Testis (tissue), 3 donors: ENCODE results near the gene XPNPEP3. TPM values are rescaled to one million over a fixed set of nuclear protein-coding genes. Genes with fewer than 3 reads are reported as not detected.

Source experiments
- DNase-seq: peaks from one replicate; pipeline ENCODE4 v3.0.0-alpha.2; 2019
- H3K27ac ChIP-seq, 2 donors: fragments of 200-600 bp; sonication (generic); one replicate each; pipeline ENCODE4 v1.5.1; 2019
- H3K27me3 ChIP-seq: fragments of 200-600 bp; sonication (generic); one replicate; pipeline ENCODE4 v1.5.1; 2019
- H3K36me3 ChIP-seq: fragments of 200-600 bp; sonication (generic); one replicate; pipeline ENCODE4 v1.5.1; 2017; ENCODE audit warnings: low read depth; ENCODE audit errors: missing control alignments
- H3K4me1 ChIP-seq: fragments of 200-600 bp; sonication (generic); one replicate; pipeline ENCODE4 v1.5.1; 2019
- H3K4me3 ChIP-seq, 2 donors: fragments of 200-600 bp; sonication (generic); one replicate each; pipeline ENCODE4 v1.5.1; 2017 to 2019
- H3K9me3 ChIP-seq: fragments of 200-600 bp; sonication (generic); one replicate; pipeline ENCODE4 v1.5.1; 2017
- POLR2A ChIP-seq: fragments of 450-650 bp; IDR thresholded peaks from one replicate; pipeline ENCODE4 v1.6.1; 2017; ENCODE audit warnings: antibody characterized with exemption, mild to moderate bottlenecking, moderate library complexity
- WGBS, 2 donors: methylation state at CpG; one replicate each; pipeline ENCODE4 v1.1.5; 2018; 5-methylcytosine and 5-hydroxymethylcytosine counted together
- intact Hi-C: fragments of 100-400 bp; cut with DNase I; formaldehyde crosslinking; loops from one replicate; pipeline ENCODE4 v1.15.1; 2023; ENCODE audit warnings: low total_unique reads
- polyA plus RNA-seq: library from polyadenylated mRNA; stranded (reverse); fragments of 350-450 nt; fragmentation: Illumina TruSeq; extraction: RNeasy Lipid Tissue Mini Kit (QIAGEN cat#74804); gene quantifications from one replicate; pipeline ENCODE4 v1.2.3, GENCODE V29; 2014; ENCODE audit warnings: low read depth, low replicate concordance; ENCODE audit not compliant: insufficient read depth
- total RNA-seq, 2 donors: library from RNA; depleted of rRNA; stranded (reverse); fragments of >200 nt; gene quantifications; one replicate each; pipeline ENCODE4 v1.2.3, GENCODE V29; 2016
- TF ChIP-seq, protein P1 (sequence below), 3 experiments: fragments of 450-650 bp in 2 of 3; fragments of 200-600 bp in 1 of 3; sonication (generic) in 1 of 3; IDR thresholded peaks; one replicate each; pipeline ENCODE4 v1.5.1; 2016 to 2019; ENCODE audit warnings: antibody characterized with exemption in 3 of 3, mild to moderate bottlenecking in 2 of 3, moderate library complexity in 1 of 3

Gene XPNPEP3
- total and polyA plus RNA-seq, 3 donors from 2014 or later, result 29.5 to 46.5 (median 43.5) TPM

DNA sequence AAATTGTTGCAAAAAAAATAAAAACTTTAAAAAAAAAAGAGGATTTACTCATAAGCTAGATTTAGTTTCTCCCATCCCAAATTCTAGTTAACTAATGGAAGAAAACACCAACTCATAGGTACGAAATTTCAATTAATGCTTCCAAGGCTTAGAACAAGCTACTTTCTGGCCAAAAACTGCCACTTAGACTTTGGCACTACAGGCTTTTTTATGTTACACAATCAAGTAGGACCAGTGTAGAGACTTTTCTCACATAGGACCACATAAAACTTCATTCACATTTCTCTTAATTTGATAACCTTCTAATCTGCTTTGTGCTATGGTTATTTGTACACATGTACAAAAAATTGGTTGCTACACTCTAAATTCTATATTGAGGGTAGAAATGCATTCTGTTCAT lies 3.6 kb upstream of the XPNPEP3 start:
- peaks cover 42% of the 10 kb centered on the region for H3K4me1 ChIP-seq
- no peak for DNase-seq
- H3K27me3 ChIP-seq, result no peaks in the 10 kb centered on the region
- no peaks in the 10 kb centered on the region for H3K9me3 ChIP-seq
- no peak overlapping the region for H3K4me3 ChIP-seq
- no peak for TF ChIP-seq POLR2A
- TF ChIP-seq, protein P1, sequence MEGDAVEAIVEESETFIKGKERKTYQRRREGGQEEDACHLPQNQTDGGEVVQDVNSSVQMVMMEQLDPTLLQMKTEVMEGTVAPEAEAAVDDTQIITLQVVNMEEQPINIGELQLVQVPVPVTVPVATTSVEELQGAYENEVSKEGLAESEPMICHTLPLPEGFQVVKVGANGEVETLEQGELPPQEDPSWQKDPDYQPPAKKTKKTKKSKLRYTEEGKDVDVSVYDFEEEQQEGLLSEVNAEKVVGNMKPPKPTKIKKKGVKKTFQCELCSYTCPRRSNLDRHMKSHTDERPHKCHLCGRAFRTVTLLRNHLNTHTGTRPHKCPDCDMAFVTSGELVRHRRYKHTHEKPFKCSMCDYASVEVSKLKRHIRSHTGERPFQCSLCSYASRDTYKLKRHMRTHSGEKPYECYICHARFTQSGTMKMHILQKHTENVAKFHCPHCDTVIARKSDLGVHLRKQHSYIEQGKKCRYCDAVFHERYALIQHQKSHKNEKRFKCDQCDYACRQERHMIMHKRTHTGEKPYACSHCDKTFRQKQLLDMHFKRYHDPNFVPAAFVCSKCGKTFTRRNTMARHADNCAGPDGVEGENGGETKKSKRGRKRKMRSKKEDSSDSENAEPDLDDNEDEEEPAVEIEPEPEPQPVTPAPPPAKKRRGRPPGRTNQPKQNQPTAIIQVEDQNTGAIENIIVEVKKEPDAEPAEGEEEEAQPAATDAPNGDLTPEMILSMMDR (IDR thresholded peaks at IDR 0.05), result no peak
- intact Hi-C loops, result no loop called here
- no peaks in the 10 kb centered on the region for H3K36me3 ChIP-seq
- peak overlapping the region; percentile 99 to 100 for H3K27ac ChIP-seq
- WGBS, 2 donors, result 46 to 50% methylated on average over 1 of the region's 1 CpG

DNA sequence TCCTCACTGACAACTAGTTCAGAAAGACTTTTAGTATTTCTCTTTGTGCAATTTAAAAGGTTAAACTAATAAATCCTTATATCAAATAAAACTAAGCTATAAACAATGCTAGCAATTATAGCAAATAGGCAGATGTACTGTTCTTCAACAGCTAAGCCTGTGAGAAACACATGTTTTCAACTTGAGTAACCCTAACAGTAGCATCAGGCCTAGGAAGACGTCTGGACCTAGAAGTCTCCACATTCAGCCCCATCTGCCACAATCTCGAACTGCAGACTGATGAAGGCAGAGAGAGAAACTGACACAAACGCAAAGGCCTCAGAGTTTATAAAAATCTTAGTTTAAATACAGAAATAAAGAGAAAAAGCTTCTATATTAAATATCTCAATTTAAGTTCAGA lies 3.0 kb upstream of the XPNPEP3 start:
- H3K4me3 ChIP-seq, result no peak overlapping the region
- TF ChIP-seq POLR2A, result no peak
- TF ChIP-seq, protein P1 (IDR thresholded peaks at IDR 0.05), result no peak
- no peaks in the 10 kb centered on the region for H3K9me3 ChIP-seq
- peaks cover 44% of the 10 kb centered on the region for H3K4me1 ChIP-seq
- WGBS, 2 donors, result 9 to 21% methylated on average over 3 of the region's 3 CpGs
- no peaks in the 10 kb centered on the region for H3K27me3 ChIP-seq
- no peaks in the 10 kb centered on the region for H3K36me3 ChIP-seq
- intact Hi-C loops, result no loop called here
- peak; percentile 37 for DNase-seq
- peak overlapping the region; percentile 99 to 100 for H3K27ac ChIP-seq

DNA sequence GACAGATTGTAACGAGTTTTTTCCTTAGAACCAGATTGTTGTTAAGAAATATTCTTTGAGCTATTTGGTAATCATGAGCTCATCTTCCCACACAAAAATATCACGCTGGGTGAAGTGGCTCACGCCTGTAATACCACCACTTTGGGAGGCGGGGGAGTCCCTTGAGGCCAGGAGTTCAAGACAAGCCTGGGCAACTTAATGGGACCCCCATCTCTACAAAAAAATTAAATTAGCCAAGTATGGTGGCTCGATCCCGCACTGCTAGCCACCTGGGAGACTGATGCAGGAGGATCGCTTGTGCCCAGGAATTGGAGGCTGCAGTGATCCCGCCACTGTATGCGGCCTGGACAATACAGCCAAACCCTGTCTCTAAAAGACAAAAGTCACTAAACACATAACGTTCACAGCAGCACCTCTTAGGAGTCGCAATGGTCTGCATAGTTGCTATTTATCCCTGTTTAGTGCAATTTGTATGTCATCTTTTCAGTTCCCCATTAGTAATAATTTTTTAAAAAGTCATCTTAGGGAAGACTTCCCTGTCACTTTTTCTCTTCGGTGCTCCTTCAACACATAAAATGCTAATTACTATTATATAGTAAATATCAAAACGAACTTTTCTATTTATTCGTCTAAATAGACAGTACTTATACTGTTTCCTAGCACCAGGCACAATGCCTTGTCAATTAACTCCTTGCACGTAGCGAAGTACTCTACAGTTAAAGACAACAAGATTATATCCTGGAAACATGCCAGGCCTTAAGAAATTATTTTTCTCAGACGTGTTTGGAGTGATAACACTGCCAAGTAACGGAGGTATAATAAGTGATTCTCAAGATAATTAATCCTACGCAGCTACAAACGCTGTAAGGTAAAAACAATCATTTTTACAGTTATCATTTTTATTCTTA lies 1.6 kb upstream of the XPNPEP3 start:
- WGBS, 2 donors, result 12 to 19% methylated on average over 20 of the region's 20 CpGs

DNA sequence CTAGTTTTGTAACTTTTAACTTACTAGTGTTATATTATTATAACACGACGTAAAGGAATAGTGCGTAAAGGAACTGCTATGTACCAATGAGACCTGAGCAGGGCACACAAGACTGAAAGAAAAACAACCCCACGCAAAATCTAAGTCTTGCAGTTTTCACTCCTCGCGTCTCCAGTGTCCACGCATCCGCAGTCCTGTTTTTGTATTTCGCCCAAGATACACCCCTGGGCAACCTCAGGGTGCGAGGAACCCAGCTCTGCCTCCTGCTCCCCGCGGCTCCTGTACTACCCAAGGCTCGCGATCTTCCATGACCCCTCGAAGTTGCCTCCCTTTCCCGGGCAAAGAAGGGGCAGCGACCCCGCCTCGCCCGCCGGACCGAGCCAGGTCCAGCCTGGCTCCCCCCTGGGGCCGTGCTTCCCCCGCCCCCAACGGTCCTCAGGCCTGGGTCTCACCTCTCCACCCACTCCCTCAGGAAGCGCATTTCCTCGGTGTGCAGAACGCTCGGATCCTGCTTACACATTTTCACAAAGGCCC lies 902 bp upstream of the XPNPEP3 start:
- TF ChIP-seq, protein P1 (IDR thresholded peaks at IDR 0.05), result no peak
- TF ChIP-seq POLR2A, result no peak
- intact Hi-C loops, result no loop called here
- no peaks in the 10 kb centered on the region for H3K27me3 ChIP-seq
- no peak for DNase-seq
- 1% methylated on average over 24 to 29 of the region's 29 CpGs for WGBS, 2 donors
- H3K36me3 ChIP-seq, result no peaks in the 10 kb centered on the region
- peak overlapping the region; percentile 99 to 100 for H3K27ac ChIP-seq
- peak overlapping the region; percentile 94 to 100 for H3K4me3 ChIP-seq
- H3K4me1 ChIP-seq, result peaks cover 44% of the 10 kb centered on the region
- H3K9me3 ChIP-seq, result no peaks in the 10 kb centered on the region

More for the DNA sequence above, 1.6 kb upstream of the XPNPEP3 start:
- no peaks in the 10 kb centered on the region for H3K9me3 ChIP-seq
- no peak for TF ChIP-seq POLR2A
- TF ChIP-seq, protein P1 (IDR thresholded peaks at IDR 0.05), result no peak
- peak overlapping the region; percentile 94 to 100 for H3K4me3 ChIP-seq
- H3K4me1 ChIP-seq, result peaks cover 44% of the 10 kb centered on the region
- intact Hi-C loops, result no loop called here
- H3K27me3 ChIP-seq, result no peaks in the 10 kb centered on the region
- H3K36me3 ChIP-seq, result no peaks in the 10 kb centered on the region
- DNase-seq, result peak; percentile 29
- H3K27ac ChIP-seq, result peak overlapping the region; percentile 99 to 100
